GM12872 (cell line): ENCODE measurements around the gene UNC45A.

Experiments used
- CTCF ChIP-seq: IDR thresholded peaks from 3 replicates; pipeline ENCODE4 v1.5.1; 2011; ENCODE audit warnings: low read depth, mild to moderate bottlenecking, low read length, moderate library complexity; ENCODE audit not compliant: insufficient read depth

The UNC45A gene

GRCh38 chr15:90960298-90961091, 25.4 kb downstream of the UNC45A start:
- TF ChIP-seq CTCF: no peak

- TF ChIP-seq CTCF: no peak
Observed at GRCh38 chr15:90962021-90962420, 26.9 kb downstream of the UNC45A start.

- TF ChIP-seq CTCF: no peak
Observed at GRCh38 chr15:90966262-90966661, 31.2 kb downstream of the UNC45A start.

- TF ChIP-seq CTCF: no peak
Observed at GRCh38 chr15:90967206-90967605, 32.1 kb downstream of the UNC45A start.

- no peak for TF ChIP-seq CTCF
Observed at GRCh38 chr15:90968434-90968833, 33.3 kb downstream of the UNC45A start.

GRCh38 chr15:90970274-90970673, 35.2 kb downstream of the UNC45A start:
- no peak for TF ChIP-seq CTCF

GRCh38 chr15:90972133-90972532, 37.0 kb downstream of the UNC45A start:
- no peak for TF ChIP-seq CTCF
